ENCODE results near the gene LRRK2.
"Not testable (repeated sequence)": the region's sequence is repeated elsewhere in the genome, so short reads cannot be mapped to it uniquely, and the experiment has no call there.

Gene LRRK2
- total RNA-seq: 3.7 to 131 (median 31.3) reads per million in 17 experiments

GRCh38 chr12:40224439-40225291 is at the start of gene LRRK2:
Gene LRRK2 (plus strand): TSS chr12:40224997. CDS start chr12:40225132, 135 bp downstream.
- DNase-seq: peak; percentile 81 to 94 (median 90)

GRCh38 chr12:40175045-40175444 is 49.8 kb upstream of the LRRK2 start:
- peak in 2 of 4 experiments; percentile 17 to 23 for DNase-seq

GRCh38 chr12:40175489-40175888 is 49.3 kb upstream of the LRRK2 start:
- no peak for DNase-seq

GRCh38 chr12:40178701-40179100 is 46.1 kb upstream of the LRRK2 start:
- no peak for DNase-seq

- no peak for DNase-seq
Observed at GRCh38 chr12:40181490-40181889, 43.3 kb upstream of the LRRK2 start.

GRCh38 chr12:40183715-40184114 is 41.1 kb upstream of the LRRK2 start:
- no peak for DNase-seq

GRCh38 chr12:40184493-40185302 is 40.1 kb upstream of the LRRK2 start:
- DNase-seq: no peak

GRCh38 chr12:40185303-40185693 is 39.5 kb upstream of the LRRK2 start:
- no peak for DNase-seq

GRCh38 chr12:40188558-40189320 is 36.1 kb upstream of the LRRK2 start:
- DNase-seq: no peak

- DNase-seq: peak; percentile 17 to 61 (median 56)
Observed at GRCh38 chr12:40192704-40193255, 32.0 kb upstream of the LRRK2 start.

- peak in 1 of 4 experiments; percentile 25 for DNase-seq
Observed at GRCh38 chr12:40194846-40195245, 30.0 kb upstream of the LRRK2 start.

- DNase-seq: no peak
Observed at GRCh38 chr12:40197590-40197989, 27.2 kb upstream of the LRRK2 start.

GRCh38 chr12:40198601-40199000 is 26.2 kb upstream of the LRRK2 start:
- no peak for DNase-seq

GRCh38 chr12:40202095-40203059 is 22.4 kb upstream of the LRRK2 start:
- peak in 2 of 4 experiments; percentile 65 to 66 for DNase-seq

- DNase-seq: no peak
Observed at GRCh38 chr12:40203060-40203430, 21.8 kb upstream of the LRRK2 start.

GRCh38 chr12:40204337-40204736 is 20.5 kb upstream of the LRRK2 start:
- DNase-seq: no peak

GRCh38 chr12:40207551-40207950 is 17.2 kb upstream of the LRRK2 start:
- DNase-seq: no peak

GRCh38 chr12:40208707-40209446 is 15.9 kb upstream of the LRRK2 start:
- peak; percentile 72 to 91 (median 84) for DNase-seq

- DNase-seq: no peak
Observed at GRCh38 chr12:40209886-40210285, 14.9 kb upstream of the LRRK2 start.

GRCh38 chr12:40211186-40211585 is 13.6 kb upstream of the LRRK2 start:
- not testable (repeated sequence) for DNase-seq
